DMS153 (cell line): ENCODE results near the gene WSB1.

ENCODE experiments used
- DNase-seq: peaks from one replicate; lab custom pipeline; 2025; lab: John Stamatoyannopoulos, UW

Gene WSB1

GRCh38 chr17:27357236-27357635 is 63.3 kb downstream of the WSB1 start:
- no peak for DNase-seq

GRCh38 chr17:27360507-27360906 is 66.6 kb downstream of the WSB1 start:
- no peak for DNase-seq

- DNase-seq = no peak
Measured at GRCh38 chr17:27361695-27362094, 67.8 kb downstream of the WSB1 start.

- DNase-seq = no peak
Measured at GRCh38 chr17:27362503-27362902, 68.6 kb downstream of the WSB1 start.

GRCh38 chr17:27362909-27363308 is 69.0 kb downstream of the WSB1 start:
- no peak for DNase-seq

- DNase-seq = no peak
Measured at GRCh38 chr17:27363326-27363725, 69.4 kb downstream of the WSB1 start.
